ENCODE data around the gene AP4E1.

GRCh38 chr15:51051776-51052175, 143.3 kb downstream of the AP4E1 start:
- TF ChIP-seq RCOR1 (IDR thresholded peaks at IDR 0.05; ENCODE audit: insufficient replicate concordance, low read length) (no peak), CTCF (conservative IDR thresholded peaks at IDR 0.05; ENCODE audit: low read depth, low read length) (no peak), CEBPB (IDR thresholded peaks at IDR 0.05; ENCODE audit: low read depth, low read length) (no peak), BHLHE40 (IDR thresholded peaks at IDR 0.05; ENCODE audit: low read depth, low read length) (no peak), POLR2A (IDR thresholded peaks at IDR 0.05; ENCODE audit: low read depth, low read length) (no peak), USF2 (IDR thresholded peaks at IDR 0.05; ENCODE audit: low read depth, low read length) (no peak), RFX5 (IDR thresholded peaks at IDR 0.05; ENCODE audit: low read depth, low read length) (no peak)

Data from IMR-90 (cell line).